Inferior parietal cortex (tissue), 1 donor: ENCODE data around the gene ANKRD44.

ENCODE experiments used
- DNase-seq: peaks from one replicate; pipeline ENCODE4 v3.0.0-alpha.2; 2016; ENCODE audit errors: extremely low spot score

ANKRD44 gene

DNA sequence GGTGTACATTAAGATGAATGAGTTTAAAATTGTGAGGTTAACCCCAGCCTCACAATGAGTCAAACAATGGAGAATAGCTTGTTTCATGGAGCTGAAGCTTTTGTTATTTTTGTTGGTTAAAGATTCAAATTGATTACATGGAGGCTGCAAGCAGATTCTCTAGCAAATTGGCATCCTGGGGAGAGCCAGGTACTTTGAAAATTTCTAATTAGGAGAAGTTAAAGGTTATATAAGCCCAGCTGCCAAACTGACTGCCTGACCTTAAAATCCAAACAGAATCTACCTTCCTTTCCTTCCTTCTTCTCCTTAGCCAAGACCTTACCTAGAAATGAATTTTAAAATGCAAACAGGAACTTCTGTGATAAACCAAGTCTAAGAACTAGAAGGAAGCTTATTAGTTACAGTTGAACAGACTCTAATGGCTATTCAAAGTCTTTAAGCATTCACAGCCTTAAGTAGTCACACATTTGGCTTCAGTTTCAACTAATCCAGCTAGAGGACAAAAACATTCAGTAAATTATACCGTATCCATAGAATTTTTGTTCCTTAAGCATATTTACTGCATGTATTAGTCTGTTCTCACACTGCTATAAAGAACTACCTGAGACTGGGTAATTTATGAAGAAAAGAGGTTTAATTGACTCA lies 352.6 kb downstream of the ANKRD44 start:
- DNase-seq, result no peak

DNA sequence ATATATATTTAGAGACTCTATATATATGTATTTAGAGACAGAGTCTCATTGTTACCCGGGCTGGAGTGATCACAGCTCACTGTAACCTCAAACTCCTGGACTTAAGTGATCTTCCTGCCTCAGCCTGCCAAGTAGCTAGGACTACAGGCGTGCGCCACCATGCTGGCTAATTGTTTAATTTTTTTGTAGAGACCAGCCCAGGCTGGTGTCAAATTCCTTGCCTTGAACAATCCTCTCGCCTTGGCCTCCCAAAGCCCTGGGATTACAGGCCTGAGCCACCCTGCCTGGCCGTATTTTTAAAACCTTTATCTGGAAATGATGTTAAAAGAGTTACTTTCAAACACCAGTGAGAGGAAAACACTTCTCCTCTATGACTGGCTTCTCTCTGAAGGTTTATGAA lies 353.1 kb downstream of the ANKRD44 start:
- DNase-seq, result no peak

DNA sequence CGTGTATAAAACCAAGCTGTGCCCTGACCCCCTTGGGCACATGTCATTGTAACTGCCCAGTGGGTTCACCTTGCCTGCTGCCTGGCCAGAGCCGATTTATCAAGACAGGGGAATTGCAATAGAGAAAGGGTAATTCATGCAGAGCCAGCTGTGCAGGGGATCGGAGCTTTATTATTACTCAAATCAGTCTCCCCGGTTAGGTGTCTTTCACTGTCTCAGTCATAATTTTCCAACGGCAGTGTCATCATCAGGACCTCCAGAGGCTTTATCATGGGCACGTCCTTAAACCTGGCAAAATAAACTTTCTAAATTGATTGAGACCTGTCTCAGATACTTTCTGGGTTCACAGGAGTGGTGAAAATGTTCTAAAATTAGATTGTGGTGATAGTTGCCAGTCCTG lies 354.5 kb downstream of the ANKRD44 start:
- no peak for DNase-seq

DNA sequence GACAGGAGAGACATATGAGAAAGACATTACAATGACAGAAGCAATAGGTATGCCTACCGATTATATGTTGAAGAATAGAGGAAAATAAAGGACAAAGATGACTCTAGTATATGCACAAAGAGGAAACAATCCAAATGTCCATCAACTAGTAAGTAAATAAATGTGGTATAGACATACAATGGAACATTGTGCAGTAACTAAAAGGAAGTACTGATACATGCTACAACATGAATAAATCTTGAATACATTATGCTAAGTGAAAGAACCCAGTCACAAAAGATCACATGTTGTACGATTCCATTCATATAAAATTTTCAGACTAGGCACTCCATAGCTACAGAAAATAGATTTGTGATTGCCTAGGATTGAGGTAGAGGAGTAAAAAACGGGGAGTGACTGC lies 355.5 kb downstream of the ANKRD44 start:
- DNase-seq, result no peak

GRCh38 chr2:196954001-196954400 lies 356.6 kb downstream of the ANKRD44 start:
- DNase-seq, result no peak

DNA sequence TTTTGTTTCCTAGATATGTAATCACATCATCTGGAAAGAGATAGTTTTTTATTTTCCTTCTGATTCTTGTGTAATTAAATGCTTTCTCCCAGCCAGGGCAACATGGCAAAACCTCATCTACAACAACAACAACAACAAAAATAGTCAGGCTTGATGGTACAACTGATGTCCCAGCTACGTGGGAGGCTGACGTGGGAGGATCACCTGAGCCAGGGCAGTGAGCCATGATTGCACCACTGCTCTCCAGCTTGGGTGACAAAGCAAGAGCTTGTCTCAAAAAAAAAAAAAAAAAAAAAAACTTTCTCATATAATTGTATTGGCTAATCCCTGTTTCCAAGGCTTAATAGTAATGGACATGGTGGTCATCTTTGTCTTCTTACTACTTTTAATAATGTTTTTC lies 357.6 kb downstream of the ANKRD44 start:
- no peak for DNase-seq

DNA sequence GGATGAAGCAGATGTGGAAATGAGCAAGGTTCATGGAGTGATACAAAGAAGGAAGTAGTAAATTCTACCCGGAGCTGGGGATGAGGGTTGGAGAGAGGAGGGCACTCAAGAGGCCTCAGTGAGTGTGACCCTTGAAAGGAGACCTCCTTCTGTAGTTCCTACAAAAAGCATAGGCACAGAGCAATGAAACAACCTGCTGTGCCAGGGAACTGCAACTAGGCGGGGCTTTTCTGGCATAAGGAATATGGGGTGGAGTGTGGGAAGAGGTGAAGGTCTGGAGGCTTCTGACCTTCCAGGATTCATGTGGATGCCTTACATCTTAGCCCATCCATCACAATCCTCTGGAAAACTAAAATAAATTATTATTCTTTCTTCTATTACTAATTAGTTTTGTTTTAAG lies 358.6 kb downstream of the ANKRD44 start:
- DNase-seq, result no peak

GRCh38 chr2:196949116-196949515 lies 361.5 kb downstream of the ANKRD44 start:
- DNase-seq, result no peak

- no peak for DNase-seq
Observed at GRCh38 chr2:196944570-196944969, 366.0 kb downstream of the ANKRD44 start.

- DNase-seq, result no peak
Observed at GRCh38 chr2:196941398-196942078, 369.0 kb downstream of the ANKRD44 start.

DNA sequence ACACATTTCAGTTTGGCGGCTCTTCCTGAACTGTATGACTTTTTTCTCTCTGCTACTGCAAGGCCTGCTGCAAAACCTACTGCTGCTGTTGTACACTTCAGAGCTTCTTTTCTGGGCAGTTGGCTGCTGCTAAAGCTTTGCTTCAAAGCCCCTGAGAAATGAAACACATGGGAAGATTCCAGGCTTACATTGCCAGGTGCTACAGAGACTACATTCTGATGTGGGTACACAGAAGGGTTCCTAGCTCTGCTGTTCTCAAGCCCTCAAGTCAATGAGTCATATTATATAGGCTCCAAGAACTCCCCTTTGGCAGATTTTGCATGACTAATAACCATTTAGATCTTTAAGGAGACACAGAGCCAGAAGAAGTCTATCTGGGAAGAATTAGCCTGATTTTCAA lies 371.2 kb downstream of the ANKRD44 start:
- no peak for DNase-seq
